ENCODE results near the gene SLC35E3. TPM values are rescaled to one million over a fixed set of nuclear protein-coding genes. Genes with fewer than 3 reads are reported as not detected.
A peak's percentile ranks its signal among the peaks of the same experiment; 100 is the strongest.

SLC35E3 gene
- total and polyA plus RNA-seq, 2 of the 13 experiments (the other 11 are each of a cell fraction or from before 2014, with no cell fraction given): 13.0 to 22.1 TPM

DNA sequence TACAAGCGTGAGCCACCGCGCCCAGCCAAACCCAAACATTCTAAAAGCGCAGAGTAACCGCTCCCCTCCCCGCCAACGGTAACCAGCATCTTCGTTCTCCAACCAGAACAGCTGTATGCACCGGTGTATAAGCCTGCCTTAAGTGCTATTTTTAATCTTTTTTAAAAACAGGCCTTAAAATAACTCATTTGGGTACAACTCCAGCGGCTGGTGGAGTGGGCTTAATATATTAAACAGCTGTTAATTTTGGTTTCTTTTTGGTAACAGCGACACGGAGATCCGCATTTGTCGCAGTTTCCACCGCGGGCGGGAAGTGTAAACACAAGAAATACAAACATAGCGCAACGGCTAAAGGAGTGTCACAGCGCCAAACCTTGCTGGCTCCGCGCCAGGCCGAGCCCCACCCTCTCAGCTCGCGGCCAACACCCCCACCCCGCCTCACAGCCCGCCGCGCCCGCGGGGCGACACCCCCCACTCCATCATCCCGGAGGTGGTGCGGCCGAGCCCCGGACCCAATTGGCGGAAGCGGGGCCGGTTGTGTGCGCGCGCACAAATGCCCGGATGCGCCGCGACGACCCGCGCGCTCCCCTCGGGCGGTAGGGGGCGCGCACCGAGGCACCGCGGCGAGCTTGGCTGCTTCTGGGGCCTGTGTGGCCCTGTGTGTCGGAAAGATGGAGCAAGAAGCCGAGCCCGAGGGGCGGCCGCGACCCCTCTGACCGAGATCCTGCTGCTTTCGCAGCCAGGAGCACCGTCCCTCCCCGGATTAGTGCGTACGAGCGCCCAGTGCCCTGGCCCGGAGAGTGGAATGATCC lies 61.8 kb downstream of the SLC35E3 start, which contains the start of gene MDM2 (continued):
- TF ChIP-seq NR2C2 (CRISPR knock-in tag; IDR thresholded peaks at IDR 0.05; ENCODE audit: borderline replicate concordance) (0 out of 2 replicates have a peak, but pooled peaks have one; percentile 13), THAP11 (CRISPR knock-in tag; IDR thresholded peaks at IDR 0.05) (peak; percentile 84), SNAPC5 (CRISPR knock-in tag; IDR thresholded peaks at IDR 0.05; ENCODE audit: borderline replicate concordance) (no peak), REL (CRISPR knock-in tag; conservative IDR thresholded peaks at IDR 0.05) (no peak), ZNF782 (CRISPR knock-in tag; IDR thresholded peaks at IDR 0.05; ENCODE audit: borderline replicate concordance) (peak; percentile 60; the same call in 1 of the 2 replicates), ZNF740 (CRISPR knock-in tag; IDR thresholded peaks at IDR 0.05) (peak; percentile 97), KMT2B (CRISPR knock-in tag; IDR thresholded peaks at IDR 0.05) (peak; percentile 72), ZFY (CRISPR knock-in tag; IDR thresholded peaks at IDR 0.05) (peak; percentile 86), ELF3 (CRISPR knock-in tag; IDR thresholded peaks at IDR 0.05) (peak; percentile 85), DMAP1 (CRISPR knock-in tag; IDR thresholded peaks at IDR 0.05) (peak; percentile 14; the same call in 1 of the 2 replicates), ZNF333 (CRISPR knock-in tag; IDR thresholded peaks at IDR 0.05; ENCODE audit: borderline replicate concordance) (peak; percentile 87; the same call in 1 of the 2 replicates), TAF1 (CRISPR knock-in tag; IDR thresholded peaks at IDR 0.05) (peak; percentile 73), RARG (CRISPR knock-in tag; IDR thresholded peaks at IDR 0.05; ENCODE audit: low read depth) (no peak), ZSCAN25 (CRISPR knock-in tag; IDR thresholded peaks at IDR 0.05) (no peak), ZNF883 (CRISPR knock-in tag; IDR thresholded peaks at IDR 0.05; ENCODE audit: not compliant biosample characterization) (peak; percentile 48), MED8 (CRISPR knock-in tag; IDR thresholded peaks at IDR 0.05; ENCODE audit: insufficient replicate concordance) (no peak)
- TF ChIP-seq, protein P1, sequence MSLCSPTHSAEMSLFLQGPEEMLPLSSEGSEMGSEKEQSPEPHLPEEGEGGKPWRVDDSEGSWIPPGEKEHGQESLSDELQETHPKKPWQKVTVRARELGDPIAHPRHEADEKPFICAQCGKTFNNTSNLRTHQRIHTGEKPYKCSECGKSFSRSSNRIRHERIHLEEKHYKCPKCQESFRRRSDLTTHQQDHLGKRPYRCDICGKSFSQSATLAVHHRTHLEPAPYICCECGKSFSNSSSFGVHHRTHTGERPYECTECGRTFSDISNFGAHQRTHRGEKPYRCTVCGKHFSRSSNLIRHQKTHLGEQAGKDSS (CRISPR knock-in tag; IDR thresholded peaks at IDR 0.05; ENCODE audit: borderline replicate concordance, low read depth): peak; percentile 91; the same call in 1 of the 2 replicates
- TF ChIP-seq, protein P2, sequence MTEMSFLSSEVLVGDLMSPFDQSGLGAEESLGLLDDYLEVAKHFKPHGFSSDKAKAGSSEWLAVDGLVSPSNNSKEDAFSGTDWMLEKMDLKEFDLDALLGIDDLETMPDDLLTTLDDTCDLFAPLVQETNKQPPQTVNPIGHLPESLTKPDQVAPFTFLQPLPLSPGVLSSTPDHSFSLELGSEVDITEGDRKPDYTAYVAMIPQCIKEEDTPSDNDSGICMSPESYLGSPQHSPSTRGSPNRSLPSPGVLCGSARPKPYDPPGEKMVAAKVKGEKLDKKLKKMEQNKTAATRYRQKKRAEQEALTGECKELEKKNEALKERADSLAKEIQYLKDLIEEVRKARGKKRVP (CRISPR knock-in tag; IDR thresholded peaks at IDR 0.05): peak in 1 of 2 experiments; percentile 51; a peak in 1 of 4 replicates
- TF ChIP-seq, protein P3, sequence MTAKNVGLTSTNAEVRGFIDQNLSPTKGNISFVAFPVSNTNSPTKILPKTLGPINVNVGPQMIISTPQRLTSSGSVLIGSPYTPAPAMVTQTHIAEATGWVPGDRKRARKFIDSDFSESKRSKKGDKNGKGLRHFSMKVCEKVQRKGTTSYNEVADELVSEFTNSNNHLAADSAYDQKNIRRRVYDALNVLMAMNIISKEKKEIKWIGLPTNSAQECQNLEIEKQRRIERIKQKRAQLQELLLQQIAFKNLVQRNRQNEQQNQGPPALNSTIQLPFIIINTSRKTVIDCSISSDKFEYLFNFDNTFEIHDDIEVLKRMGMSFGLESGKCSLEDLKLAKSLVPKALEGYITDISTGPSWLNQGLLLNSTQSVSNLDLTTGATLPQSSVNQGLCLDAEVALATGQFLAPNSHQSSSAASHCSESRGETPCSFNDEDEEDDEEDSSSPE (CRISPR knock-in tag; IDR thresholded peaks at IDR 0.05): peak; percentile 85
- TF ChIP-seq, protein P4, sequence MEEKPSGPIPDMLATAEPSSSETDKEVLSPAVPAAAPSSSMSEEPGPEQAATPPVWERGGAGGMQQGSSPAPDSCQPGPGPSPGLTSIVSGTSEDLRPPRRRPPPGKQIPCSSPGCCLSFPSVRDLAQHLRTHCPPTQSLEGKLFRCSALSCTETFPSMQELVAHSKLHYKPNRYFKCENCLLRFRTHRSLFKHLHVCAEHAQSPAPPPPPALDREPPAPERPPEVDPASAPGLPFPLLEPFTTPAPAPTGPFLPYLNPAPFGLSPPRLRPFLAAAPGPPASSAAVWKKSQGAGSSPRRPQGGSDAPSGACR (CRISPR knock-in tag; IDR thresholded peaks at IDR 0.05): peak; percentile 30

All from HepG2 (cell line).